D721Med (cell line): ENCODE data around the gene RELL1.

Experiments used
- DNase-seq: peaks from one replicate; pipeline ENCODE4 v3.0.0; 2011; ENCODE audit warnings: low spot score; ENCODE audit not compliant: insufficient read length
- FAIRE-seq: peaks from 2 replicates; lab custom pipeline; 2011; peaks lifted over from hg19 to GRCh38; lab: Jason Lieb, UNC
- CTCF ChIP-seq: IDR thresholded peaks from 2 replicates; pipeline ENCODE4 v1.5.1; 2012; ENCODE audit warnings: mild to moderate bottlenecking, control low read depth; ENCODE audit not compliant: insufficient read depth; ENCODE audit errors: missing control alignments

The RELL1 gene

GRCh38 chr4:37573566-37573965, 112.6 kb downstream of the RELL1 start:
- FAIRE-seq = no peak
- no peak for TF ChIP-seq CTCF
- DNase-seq = no peak

DNA sequence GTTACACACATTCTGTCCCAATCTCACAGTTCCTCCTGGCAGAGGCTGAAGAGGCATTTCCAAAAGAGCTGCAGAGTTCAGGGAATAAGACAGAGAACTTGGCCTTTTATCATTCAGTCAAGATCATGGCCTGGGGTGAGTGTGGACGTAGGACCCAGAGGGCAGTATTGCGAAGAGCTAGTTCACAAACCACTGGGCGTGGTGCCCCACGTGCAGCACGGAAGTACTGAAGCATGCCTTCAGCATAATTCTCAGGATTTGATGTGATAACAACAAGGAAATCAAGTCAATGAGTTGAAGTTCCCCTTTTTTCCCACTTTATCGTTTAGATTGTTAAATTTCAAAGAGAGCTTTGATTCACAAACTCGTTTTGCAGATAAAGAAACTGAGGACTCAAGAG, 117.7 kb downstream of the RELL1 start:
- FAIRE-seq = no peak
- TF ChIP-seq CTCF = no peak
- DNase-seq = no peak

GRCh38 chr4:37567836-37568235, 118.3 kb downstream of the RELL1 start:
- FAIRE-seq (no peak), DNase-seq (no peak)
- no peak for TF ChIP-seq CTCF

DNA sequence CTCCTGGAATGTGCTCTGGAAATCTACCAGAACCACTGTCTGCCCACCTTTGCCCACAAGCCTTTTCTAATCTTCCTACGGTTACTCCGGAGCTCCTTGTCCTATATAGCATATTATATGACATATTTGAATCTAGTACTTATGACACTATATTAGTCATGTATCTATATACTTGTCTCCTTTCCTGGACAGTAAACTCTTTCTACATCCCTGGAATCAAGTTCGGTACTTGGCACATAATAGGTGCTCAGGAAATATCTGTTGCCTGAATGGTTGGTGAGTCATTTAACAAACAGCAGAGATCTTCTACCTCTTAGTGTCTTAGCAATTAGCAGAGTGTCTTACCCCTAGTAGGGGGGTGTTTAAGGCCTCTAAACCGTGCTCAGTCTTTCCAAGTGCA, 123.6 kb downstream of the RELL1 start:
- FAIRE-seq (no peak), DNase-seq (no peak)

DNA sequence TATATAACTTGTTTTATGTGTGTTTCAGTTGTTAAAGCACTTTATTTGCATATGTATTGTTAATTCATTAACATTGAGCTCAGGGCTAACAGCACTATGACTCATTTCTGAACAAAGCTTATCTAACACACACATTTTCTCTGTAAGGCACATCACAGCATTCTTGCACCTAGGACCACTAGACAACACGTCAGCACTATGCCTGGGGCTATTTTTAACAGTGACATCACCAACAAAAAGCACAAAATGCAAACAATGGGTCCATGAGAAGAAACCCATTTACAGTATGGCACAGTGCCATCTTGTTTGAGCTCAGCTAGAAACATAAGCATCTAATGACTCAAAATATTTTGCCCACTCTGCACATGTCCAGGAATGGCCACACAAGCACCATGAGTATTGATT, 124.4 kb downstream of the RELL1 start:
- DNase-seq = no peak
- TF ChIP-seq CTCF = no peak
- FAIRE-seq = no peak

More for the DNA sequence above, 123.6 kb downstream of the RELL1 start:
- no peak for TF ChIP-seq CTCF

DNA sequence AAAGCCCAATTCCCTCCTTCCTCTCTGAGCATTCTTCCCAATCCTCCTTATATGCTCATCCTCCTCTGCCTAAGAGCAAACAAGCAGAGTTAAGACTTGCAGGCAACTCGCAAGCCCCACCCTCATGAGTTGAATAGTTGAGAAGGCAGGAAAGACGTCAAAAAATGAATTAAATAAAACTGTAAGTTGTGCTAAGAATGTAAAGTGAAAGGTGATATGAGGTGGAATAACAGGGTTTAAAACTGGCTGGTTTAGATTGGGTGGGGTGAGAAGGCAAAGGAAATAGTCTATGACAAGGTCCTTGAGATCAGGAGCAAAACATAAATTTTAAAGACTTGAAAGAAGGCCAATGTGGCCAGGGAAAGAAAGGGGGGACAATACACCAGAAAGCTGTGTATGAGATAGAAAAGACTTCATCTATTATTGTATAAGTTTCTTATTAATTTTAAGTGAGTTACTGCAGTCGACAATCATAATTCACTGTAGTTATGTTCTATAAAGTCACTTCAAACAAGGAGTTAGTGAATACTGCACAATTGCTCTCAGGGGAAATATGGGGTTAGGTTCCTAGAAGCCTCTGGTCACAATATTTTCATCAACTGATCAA, 124.9 kb downstream of the RELL1 start:
- TF ChIP-seq CTCF = no peak
- no peak for FAIRE-seq
- DNase-seq = no peak
